Measurements from ENCODE around the gene ECT2L.

DNA sequence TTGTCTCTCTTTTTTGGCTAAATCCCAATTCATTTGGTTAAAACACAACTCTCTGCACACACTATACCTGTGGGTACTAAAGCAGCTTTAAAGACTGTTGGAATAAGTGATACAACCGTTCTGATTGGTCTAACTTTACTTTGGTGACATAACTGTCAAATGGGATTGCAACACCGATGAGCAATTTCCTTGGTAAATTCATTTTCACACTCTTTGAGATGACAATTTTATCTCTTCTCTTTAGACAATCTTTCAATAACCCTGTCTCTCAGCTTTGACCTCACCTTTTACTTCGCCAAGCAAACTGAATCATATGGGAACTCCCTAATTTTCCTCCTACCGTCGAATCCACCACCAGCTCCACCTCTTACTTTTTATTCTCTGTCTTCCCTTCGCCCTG is 60.8 kb downstream of the ECT2L start:
- TF ChIP-seq, protein P1, sequence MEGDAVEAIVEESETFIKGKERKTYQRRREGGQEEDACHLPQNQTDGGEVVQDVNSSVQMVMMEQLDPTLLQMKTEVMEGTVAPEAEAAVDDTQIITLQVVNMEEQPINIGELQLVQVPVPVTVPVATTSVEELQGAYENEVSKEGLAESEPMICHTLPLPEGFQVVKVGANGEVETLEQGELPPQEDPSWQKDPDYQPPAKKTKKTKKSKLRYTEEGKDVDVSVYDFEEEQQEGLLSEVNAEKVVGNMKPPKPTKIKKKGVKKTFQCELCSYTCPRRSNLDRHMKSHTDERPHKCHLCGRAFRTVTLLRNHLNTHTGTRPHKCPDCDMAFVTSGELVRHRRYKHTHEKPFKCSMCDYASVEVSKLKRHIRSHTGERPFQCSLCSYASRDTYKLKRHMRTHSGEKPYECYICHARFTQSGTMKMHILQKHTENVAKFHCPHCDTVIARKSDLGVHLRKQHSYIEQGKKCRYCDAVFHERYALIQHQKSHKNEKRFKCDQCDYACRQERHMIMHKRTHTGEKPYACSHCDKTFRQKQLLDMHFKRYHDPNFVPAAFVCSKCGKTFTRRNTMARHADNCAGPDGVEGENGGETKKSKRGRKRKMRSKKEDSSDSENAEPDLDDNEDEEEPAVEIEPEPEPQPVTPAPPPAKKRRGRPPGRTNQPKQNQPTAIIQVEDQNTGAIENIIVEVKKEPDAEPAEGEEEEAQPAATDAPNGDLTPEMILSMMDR (IDR thresholded peaks at IDR 0.05): no peak
- TF ChIP-seq POLR2A (IDR thresholded peaks at IDR 0.05): no peak

Measured in suprapubic skin (tissue), 3 donors.